GM15510 (cell line): Measurements from ENCODE around the gene PLB1.

Experiments used
- POLR2A ChIP-seq: IDR thresholded peaks from 3 replicates; pipeline ENCODE4 v1.6.1; 2011; ENCODE audit warnings: borderline replicate concordance; ENCODE audit not compliant: insufficient read length; ENCODE audit errors: extremely low read depth

Gene PLB1

DNA sequence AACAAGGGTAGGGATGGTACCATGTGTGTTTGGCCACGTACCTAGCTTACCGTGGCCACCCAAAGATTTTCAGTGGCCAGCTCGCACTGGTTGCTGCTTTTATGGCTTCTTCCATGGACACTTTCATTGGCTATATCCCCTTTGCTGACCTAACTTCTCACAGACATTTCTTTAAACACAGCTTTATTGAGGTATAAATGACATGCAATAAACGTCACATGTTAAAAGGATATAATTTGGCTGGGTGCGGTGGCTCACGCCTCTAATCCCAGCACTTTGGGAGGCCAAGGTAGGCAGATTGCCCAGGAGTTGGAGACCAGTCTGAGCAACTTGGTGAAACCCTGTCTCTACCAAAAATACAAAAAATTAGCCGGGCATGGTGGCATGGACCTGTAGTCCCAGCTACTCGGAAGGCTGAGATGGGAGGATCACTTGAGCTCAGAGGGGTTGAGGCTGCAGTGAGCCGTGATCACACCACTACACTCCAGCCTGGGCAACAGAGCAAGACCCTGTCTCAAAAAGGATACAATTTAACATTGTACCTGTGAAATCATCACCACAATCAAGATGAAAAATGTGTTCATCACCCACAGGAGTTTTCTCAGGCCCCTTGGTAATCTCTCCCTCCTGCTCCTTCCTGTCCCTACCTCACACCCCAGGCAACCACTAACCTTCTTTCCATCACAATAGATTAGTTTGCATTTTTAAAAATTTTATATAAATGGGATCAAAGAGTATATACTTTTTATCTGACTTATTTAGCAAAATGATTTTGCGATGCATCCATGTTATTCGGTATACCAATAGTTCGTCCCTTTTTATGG, 127.9 kb downstream of the PLB1 start:
- no peak for TF ChIP-seq POLR2A

DNA sequence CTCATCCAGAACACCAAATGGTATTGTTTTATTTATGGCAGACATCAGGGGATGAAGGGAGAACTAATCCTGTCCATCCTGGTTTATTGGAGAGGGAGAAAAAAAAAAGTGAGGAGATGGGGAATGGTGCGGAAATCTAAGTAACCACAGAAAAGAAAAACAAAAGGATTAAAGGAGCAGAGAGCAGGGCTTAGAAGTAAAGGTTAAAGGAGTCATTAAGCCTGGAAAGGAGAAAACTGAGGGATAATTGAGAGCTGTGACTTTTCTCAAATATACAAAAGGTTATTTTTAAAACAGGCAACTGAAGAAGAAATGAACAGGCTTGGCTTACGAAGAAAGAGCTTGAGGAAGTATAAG, 128.6 kb downstream of the PLB1 start:
- no peak for TF ChIP-seq POLR2A

GRCh38 chr2:28624793-28625701, 129.2 kb downstream of the PLB1 start:
- TF ChIP-seq POLR2A: no peak

- no peak for TF ChIP-seq POLR2A
Measured at GRCh38 chr2:28626376-28626775, 130.5 kb downstream of the PLB1 start.

DNA sequence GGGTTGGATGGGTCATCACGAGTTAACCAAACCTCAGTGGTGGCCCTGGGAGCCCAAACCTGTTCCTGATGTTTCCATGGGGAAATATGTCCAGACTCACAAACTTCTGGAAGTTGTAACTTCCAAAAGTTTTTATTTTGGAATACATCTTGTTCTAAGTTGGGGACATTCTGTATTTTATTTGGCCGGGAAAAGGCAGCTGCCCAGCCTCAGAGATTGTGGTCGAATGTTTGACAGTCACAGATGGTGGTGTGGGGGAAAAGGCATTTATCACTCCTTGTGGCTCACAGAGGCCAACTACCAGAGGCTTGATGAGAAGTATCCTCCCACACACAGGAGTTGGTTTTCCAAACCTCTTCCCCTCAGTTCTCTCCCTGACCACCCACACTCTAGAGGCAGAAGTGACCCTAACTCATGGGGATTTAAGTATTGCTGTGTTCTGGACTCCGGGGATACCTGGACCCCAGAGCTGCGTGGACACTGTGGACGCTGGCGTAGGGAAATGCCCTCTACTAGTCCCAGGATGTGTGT, 131.1 kb downstream of the PLB1 start:
- no peak for TF ChIP-seq POLR2A

GRCh38 chr2:28627722-28628480, 132.0 kb downstream of the PLB1 start:
- TF ChIP-seq POLR2A: no peak

DNA sequence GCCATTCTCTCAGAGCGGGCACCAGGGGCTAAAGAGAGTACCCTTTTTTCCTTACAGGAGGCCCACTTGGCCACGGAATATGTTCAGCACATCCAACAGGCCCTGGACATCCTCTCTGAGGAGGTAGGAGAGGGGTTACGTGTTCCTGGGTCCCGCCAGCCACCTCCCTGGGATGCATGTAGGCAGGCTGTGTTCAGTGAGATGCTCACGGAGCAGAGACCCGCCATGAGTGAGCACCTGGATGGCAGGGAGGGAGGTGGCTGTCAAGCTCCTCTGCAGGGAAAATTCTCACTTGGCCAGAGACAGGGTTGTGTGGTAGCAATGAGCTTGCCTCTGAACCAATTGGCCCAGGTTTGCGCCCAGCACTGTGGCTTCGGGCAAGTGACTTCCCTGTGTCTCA, 132.6 kb downstream of the PLB1 start:
- no peak for TF ChIP-seq POLR2A

GRCh38 chr2:28628987-28629386, 133.1 kb downstream of the PLB1 start:
- no peak for TF ChIP-seq POLR2A

DNA sequence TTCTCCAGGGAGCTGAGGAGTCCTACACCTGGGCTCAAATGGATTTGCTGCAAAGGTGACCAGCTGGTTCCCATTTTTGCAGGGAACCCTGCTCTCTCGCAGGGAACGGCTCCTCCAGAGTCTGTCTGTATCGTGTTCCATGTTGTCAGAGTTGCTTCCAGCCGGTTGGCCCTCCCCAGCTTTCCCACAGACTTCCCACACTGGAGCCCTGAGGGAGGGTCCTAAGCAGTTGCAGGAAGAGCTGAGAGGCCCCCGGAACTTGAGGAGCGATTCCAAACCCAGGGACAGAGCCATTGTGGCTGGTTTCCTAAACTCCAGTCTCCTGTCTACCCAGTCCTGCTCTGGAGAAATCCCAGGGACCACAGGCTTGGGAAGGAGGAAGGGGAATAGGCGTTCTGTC, 134.1 kb downstream of the PLB1 start:
- TF ChIP-seq POLR2A: no peak

DNA sequence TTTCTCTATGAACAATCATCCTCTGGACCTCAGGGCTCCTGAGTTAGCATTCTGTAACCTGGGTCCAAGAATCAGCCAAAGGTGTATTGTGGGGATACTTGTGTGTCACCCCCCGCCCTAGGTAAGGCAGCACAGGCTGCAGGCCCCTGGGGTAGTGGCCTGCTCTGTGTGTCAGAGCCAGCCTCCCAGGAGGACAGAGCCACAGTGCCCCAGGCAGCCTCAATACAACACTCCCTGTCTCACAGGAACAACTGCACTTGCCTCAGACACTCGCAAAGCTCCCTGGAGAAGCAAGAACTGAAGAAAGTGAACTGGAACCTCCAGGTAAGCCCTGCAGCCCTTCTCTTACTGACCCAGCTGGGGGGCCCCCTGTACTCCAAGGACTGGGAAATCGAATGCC, 134.5 kb downstream of the PLB1 start:
- TF ChIP-seq POLR2A: no peak

- TF ChIP-seq POLR2A: no peak
Measured at GRCh38 chr2:28631514-28632206, 135.8 kb downstream of the PLB1 start.

GRCh38 chr2:28632791-28633190, 136.9 kb downstream of the PLB1 start:
- no peak for TF ChIP-seq POLR2A

GRCh38 chr2:28633204-28633603, 137.3 kb downstream of the PLB1 start:
- TF ChIP-seq POLR2A: no peak

GRCh38 chr2:28633746-28634145, 137.9 kb downstream of the PLB1 start:
- no peak for TF ChIP-seq POLR2A
